HG02885 (cell line): ENCODE measurements around the gene LAMA3.
A peak's percentile ranks its signal among the peaks of the same experiment; 100 is the strongest.

Source experiments
- ATAC-seq: cut with Tn5 transposase; IDR thresholded peaks from one replicate; pipeline ENCODE4 v1.9.1; 2021; ENCODE audit warnings: mild to moderate bottlenecking; ENCODE audit not compliant: unreplicated experiment, poor library complexity

LAMA3 gene

GRCh38 chr18:23812546-23813440 is 123.5 kb downstream of the LAMA3 start:
- ATAC-seq: no peak

GRCh38 chr18:23814991-23815614 is 125.8 kb downstream of the LAMA3 start:
- ATAC-seq: no peak

- no peak for ATAC-seq
Observed at GRCh38 chr18:23816021-23816420, 126.8 kb downstream of the LAMA3 start.

GRCh38 chr18:23816740-23817139 is 127.5 kb downstream of the LAMA3 start:
- ATAC-seq: no peak

- ATAC-seq: no peak
Observed at GRCh38 chr18:23819001-23819400, 129.7 kb downstream of the LAMA3 start.

GRCh38 chr18:23822590-23823385 is 133.5 kb downstream of the LAMA3 start:
- no peak for ATAC-seq

GRCh38 chr18:23824240-23824639 is 135.0 kb downstream of the LAMA3 start:
- ATAC-seq: no peak

- no peak for ATAC-seq
Observed at GRCh38 chr18:23824669-23825068, 135.4 kb downstream of the LAMA3 start.

GRCh38 chr18:23825496-23825895 is 136.2 kb downstream of the LAMA3 start:
- ATAC-seq: no peak

GRCh38 chr18:23825978-23826405 is 136.7 kb downstream of the LAMA3 start:
- ATAC-seq: no peak

GRCh38 chr18:23826850-23827620 is 137.8 kb downstream of the LAMA3 start:
- ATAC-seq: no peak

GRCh38 chr18:23827681-23828080 is 138.4 kb downstream of the LAMA3 start:
- ATAC-seq: no peak

- ATAC-seq: peak; percentile 93
Observed at GRCh38 chr18:23828426-23828825, 139.2 kb downstream of the LAMA3 start.

- no peak for ATAC-seq
Observed at GRCh38 chr18:23832911-23833310, 143.7 kb downstream of the LAMA3 start.

GRCh38 chr18:23833714-23834113 is 144.5 kb downstream of the LAMA3 start:
- ATAC-seq: no peak

- ATAC-seq: no peak
Observed at GRCh38 chr18:23835091-23835490, 145.8 kb downstream of the LAMA3 start.

- no peak for ATAC-seq
Observed at GRCh38 chr18:23835506-23835905, 146.3 kb downstream of the LAMA3 start.

- no peak for ATAC-seq
Observed at GRCh38 chr18:23837591-23837990, 148.3 kb downstream of the LAMA3 start.

- no peak for ATAC-seq
Observed at GRCh38 chr18:23838233-23838632, 149.0 kb downstream of the LAMA3 start.

GRCh38 chr18:23838801-23839366 is 149.6 kb downstream of the LAMA3 start:
- no peak for ATAC-seq
